Measurements from ENCODE around the gene THOC5. TPM values are rescaled to one million over a fixed set of nuclear protein-coding genes. Genes with fewer than 3 reads are reported as not detected.
"Not testable (repeated sequence)": the region's sequence is repeated elsewhere in the genome, so short reads cannot be mapped to it uniquely, and the experiment has no call there.

Gene THOC5
- total and polyA plus RNA-seq, 2 experiments from 2014 or later = 24.6 to 53.4 TPM

DNA sequence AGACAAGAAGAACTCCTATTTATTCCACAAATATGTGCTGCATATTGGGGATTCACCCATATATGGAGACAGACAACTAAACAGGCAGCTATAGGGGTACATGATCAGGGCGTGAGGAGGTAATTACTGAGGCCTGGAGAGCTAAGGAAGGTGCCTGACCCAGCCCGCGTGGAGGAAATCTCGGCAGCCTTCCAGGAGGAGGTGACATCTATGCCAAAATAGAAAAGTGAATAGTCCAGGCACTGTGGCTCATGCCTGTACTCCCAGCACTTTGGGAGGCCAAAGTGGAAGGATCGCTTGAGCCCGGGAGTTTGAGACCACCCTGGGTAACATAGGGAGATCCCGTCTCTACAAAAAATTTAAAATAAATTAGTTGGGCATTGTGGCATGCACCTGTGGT is 13.8 kb upstream of the THOC5 start (continued):
- TF ChIP-seq, protein P1, sequence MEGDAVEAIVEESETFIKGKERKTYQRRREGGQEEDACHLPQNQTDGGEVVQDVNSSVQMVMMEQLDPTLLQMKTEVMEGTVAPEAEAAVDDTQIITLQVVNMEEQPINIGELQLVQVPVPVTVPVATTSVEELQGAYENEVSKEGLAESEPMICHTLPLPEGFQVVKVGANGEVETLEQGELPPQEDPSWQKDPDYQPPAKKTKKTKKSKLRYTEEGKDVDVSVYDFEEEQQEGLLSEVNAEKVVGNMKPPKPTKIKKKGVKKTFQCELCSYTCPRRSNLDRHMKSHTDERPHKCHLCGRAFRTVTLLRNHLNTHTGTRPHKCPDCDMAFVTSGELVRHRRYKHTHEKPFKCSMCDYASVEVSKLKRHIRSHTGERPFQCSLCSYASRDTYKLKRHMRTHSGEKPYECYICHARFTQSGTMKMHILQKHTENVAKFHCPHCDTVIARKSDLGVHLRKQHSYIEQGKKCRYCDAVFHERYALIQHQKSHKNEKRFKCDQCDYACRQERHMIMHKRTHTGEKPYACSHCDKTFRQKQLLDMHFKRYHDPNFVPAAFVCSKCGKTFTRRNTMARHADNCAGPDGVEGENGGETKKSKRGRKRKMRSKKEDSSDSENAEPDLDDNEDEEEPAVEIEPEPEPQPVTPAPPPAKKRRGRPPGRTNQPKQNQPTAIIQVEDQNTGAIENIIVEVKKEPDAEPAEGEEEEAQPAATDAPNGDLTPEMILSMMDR (conservative IDR thresholded peaks at IDR 0.05; ENCODE audit: low read depth in 2 of 2) = no peak
- TF ChIP-seq, protein P2, sequence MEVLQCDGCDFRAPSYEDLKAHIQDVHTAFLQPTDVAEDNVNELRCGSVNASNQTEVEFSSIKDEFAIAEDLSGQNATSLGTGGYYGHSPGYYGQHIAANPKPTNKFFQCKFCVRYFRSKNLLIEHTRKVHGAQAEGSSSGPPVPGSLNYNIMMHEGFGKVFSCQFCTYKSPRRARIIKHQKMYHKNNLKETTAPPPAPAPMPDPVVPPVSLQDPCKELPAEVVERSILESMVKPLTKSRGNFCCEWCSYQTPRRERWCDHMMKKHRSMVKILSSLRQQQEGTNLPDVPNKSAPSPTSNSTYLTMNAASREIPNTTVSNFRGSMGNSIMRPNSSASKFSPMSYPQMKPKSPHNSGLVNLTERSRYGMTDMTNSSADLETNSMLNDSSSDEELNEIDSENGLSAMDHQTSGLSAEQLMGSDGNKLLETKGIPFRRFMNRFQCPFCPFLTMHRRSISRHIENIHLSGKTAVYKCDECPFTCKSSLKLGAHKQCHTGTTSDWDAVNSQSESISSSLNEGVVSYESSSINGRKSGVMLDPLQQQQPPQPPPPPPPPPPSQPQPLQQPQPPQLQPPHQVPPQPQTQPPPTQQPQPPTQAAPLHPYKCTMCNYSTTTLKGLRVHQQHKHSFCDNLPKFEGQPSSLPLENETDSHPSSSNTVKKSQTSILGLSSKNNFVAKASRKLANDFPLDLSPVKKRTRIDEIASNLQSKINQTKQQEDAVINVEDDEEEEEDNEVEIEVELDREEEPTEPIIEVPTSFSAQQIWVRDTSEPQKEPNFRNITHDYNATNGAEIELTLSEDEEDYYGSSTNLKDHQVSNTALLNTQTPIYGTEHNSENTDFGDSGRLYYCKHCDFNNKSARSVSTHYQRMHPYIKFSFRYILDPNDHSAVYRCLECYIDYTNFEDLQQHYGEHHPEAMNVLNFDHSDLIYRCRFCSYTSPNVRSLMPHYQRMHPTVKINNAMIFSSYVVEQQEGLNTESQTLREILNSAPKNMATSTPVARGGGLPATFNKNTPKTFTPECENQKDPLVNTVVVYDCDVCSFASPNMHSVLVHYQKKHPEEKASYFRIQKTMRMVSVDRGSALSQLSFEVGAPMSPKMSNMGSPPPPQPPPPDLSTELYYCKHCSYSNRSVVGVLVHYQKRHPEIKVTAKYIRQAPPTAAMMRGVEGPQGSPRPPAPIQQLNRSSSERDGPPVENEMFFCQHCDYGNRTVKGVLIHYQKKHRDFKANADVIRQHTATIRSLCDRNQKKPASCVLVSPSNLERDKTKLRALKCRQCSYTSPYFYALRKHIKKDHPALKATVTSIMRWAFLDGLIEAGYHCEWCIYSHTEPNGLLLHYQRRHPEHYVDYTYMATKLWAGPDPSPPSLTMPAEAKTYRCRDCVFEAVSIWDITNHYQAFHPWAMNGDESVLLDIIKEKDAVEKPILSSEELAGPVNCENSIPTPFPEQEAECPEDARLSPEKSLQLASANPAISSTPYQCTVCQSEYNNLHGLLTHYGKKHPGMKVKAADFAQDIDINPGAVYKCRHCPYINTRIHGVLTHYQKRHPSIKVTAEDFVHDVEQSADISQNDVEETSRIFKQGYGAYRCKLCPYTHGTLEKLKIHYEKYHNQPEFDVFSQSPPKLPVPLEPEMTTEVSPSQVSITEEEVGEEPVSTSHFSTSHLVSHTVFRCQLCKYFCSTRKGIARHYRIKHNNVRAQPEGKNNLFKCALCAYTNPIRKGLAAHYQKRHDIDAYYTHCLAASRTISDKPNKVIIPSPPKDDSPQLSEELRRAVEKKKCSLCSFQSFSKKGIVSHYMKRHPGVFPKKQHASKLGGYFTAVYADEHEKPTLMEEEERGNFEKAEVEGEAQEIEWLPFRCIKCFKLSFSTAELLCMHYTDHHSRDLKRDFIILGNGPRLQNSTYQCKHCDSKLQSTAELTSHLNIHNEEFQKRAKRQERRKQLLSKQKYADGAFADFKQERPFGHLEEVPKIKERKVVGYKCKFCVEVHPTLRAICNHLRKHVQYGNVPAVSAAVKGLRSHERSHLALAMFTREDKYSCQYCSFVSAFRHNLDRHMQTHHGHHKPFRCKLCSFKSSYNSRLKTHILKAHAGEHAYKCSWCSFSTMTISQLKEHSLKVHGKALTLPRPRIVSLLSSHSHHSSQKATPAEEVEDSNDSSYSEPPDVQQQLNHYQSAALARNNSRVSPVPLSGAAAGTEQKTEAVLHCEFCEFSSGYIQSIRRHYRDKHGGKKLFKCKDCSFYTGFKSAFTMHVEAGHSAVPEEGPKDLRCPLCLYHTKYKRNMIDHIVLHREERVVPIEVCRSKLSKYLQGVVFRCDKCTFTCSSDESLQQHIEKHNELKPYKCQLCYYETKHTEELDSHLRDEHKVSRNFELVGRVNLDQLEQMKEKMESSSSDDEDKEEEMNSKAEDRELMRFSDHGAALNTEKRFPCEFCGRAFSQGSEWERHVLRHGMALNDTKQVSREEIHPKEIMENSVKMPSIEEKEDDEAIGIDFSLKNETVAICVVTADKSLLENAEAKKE (CRISPR knock-in tag; IDR thresholded peaks at IDR 0.05) = no peak
- no peak for TF ChIP-seq POLR2AphosphoS5 (IDR thresholded peaks at IDR 0.05; ENCODE audit: low read depth)
- no peak for TF ChIP-seq CREB1 (CRISPR knock-in tag; IDR thresholded peaks at IDR 0.05; ENCODE audit: low read depth)
- no peak for TF ChIP-seq STAT1 (IDR thresholded peaks at IDR 0.05; ENCODE audit: unreplicated experiment)

DNA sequence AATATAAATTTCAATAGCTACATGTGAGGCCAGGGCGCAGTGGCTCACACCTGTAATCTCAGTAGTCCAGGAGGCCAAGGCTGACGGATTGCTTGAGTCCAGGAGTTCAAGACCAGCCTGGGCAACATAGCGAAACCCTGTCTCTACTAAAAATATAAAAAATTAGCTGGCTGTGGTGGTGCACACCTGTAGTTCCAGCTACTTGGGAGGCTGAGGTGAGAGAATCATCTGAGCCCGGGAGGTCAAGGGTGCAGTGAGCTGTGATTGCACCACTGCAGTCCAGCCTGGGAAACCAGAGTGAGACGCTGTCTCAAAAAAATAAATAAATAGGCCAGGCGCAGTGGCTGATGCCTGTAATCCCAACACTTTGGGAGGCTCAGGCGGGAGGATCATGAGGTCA is 13.0 kb upstream of the THOC5 start:
- H3K4me1 ChIP-seq (ENCODE audit: insufficient read depth); H3F3A ChIP-seq (replicated peaks; ENCODE audit: low read depth); H3K27ac Mint-ChIP-seq; H3K27me3 Mint-ChIP-seq (ENCODE audit: insufficient read depth, low read depth, poor library complexity); H3K4me3 Mint-ChIP-seq; DNase-seq (ENCODE audit: low spot score); H3K79me2 ChIP-seq (replicated peaks; ENCODE audit: insufficient read depth); H3K9me3 Mint-ChIP-seq; H3K4me3 ChIP-seq; H3K9me2 ChIP-seq (ENCODE audit: insufficient read depth); H3K4me2 ChIP-seq; H4K20me1 ChIP-seq (replicated peaks; ENCODE audit: insufficient read depth); H3K27me3 ChIP-seq (ENCODE audit: insufficient read depth); H3K4me1 Mint-ChIP-seq; H2AFZ ChIP-seq; H3K27ac ChIP-seq (ENCODE audit: low read depth); ATAC-seq: not testable (repeated sequence)
- peaks cover 42% of the 10 kb centered on the region for H3K36me3 ChIP-seq (ENCODE audit: insufficient read depth)
- H3K36me3 Mint-ChIP-seq (ENCODE audit: low read depth) = peaks cover 66% of the 10 kb centered on the region
